Measurements from ENCODE around the gene TBC1D23. TPM values are rescaled to one million over a fixed set of nuclear protein-coding genes. Genes with fewer than 3 reads are reported as not detected.
A peak's percentile ranks its signal among the peaks of the same experiment; 100 is the strongest.

TBC1D23 gene
- total and polyA plus RNA-seq, 9 of the 15 experiments (the other 6 are each of a cell fraction or from before 2014, with no cell fraction given), result 23.4 to 85.8 (median 43.7) TPM

DNA sequence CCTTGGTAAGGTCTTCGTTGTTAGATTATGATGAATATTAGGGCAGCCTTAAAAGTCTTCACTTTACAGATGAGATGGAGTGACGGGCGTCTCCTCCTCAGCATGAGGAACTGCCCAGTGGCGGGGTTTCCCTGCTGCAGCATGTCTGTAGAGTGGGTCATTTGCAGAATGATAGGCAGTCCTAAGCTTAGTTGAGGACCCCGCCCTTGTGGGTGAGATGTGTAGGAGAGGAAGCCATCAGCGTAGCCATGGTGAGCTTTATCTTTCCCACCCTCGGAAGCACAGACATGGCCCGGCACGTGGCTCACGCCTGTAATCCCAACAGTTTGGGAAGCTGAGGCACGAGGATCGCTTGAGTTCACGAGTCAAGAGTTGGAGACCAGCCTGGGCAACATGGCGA lies 74.6 kb downstream of the TBC1D23 start (continued):
- no peak for TF ChIP-seq ZNF518B (CRISPR knock-in tag; IDR thresholded peaks at IDR 0.05)
- 0 out of 2 replicates have a peak, but pooled peaks have one; percentile 32 for TF ChIP-seq ELF2 (CRISPR knock-in tag; IDR thresholded peaks at IDR 0.05)
- TF ChIP-seq BCLAF1 (IDR thresholded peaks at IDR 0.05; ENCODE audit: borderline replicate concordance in 1 of 2, control insufficient read depth in 1 of 2, low read depth in 2 of 2, low read length in 1 of 2), result no peak
- TF ChIP-seq NFE2L1 (tag; IDR thresholded peaks at IDR 0.05; ENCODE audit: borderline replicate concordance, low read depth), result no peak
- TF ChIP-seq, protein P1, sequence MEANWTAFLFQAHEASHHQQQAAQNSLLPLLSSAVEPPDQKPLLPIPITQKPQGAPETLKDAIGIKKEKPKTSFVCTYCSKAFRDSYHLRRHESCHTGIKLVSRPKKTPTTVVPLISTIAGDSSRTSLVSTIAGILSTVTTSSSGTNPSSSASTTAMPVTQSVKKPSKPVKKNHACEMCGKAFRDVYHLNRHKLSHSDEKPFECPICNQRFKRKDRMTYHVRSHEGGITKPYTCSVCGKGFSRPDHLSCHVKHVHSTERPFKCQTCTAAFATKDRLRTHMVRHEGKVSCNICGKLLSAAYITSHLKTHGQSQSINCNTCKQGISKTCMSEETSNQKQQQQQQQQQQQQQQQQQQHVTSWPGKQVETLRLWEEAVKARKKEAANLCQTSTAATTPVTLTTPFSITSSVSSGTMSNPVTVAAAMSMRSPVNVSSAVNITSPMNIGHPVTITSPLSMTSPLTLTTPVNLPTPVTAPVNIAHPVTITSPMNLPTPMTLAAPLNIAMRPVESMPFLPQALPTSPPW (CRISPR knock-in tag; IDR thresholded peaks at IDR 0.05), result no peak
- TF ChIP-seq, protein P2, sequence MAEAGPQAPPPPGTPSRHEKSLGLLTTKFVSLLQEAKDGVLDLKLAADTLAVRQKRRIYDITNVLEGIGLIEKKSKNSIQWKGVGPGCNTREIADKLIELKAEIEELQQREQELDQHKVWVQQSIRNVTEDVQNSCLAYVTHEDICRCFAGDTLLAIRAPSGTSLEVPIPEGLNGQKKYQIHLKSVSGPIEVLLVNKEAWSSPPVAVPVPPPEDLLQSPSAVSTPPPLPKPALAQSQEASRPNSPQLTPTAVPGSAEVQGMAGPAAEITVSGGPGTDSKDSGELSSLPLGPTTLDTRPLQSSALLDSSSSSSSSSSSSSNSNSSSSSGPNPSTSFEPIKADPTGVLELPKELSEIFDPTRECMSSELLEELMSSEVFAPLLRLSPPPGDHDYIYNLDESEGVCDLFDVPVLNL (CRISPR knock-in tag; IDR thresholded peaks at IDR 0.05; ENCODE audit: low read depth), result no peak
- TF ChIP-seq EP400 (IDR thresholded peaks at IDR 0.05), result peak; percentile 55; the same call in 1 of the 2 replicates
- TF ChIP-seq, protein P3, sequence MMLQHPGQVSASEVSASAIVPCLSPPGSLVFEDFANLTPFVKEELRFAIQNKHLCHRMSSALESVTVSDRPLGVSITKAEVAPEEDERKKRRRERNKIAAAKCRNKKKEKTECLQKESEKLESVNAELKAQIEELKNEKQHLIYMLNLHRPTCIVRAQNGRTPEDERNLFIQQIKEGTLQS (IDR thresholded peaks at IDR 0.05), result no peak
- TF ChIP-seq, protein P3 (CRISPR knock-in tag; conservative IDR thresholded peaks at IDR 0.05), result no peak
- TF ChIP-seq ZNF165 (CRISPR knock-in tag; IDR thresholded peaks at IDR 0.05; ENCODE audit: borderline replicate concordance), result no peak
- TF ChIP-seq CXXC5 (CRISPR knock-in tag; IDR thresholded peaks at IDR 0.05), result peak; percentile 60
- 0 out of 2 replicates have a peak, but pooled peaks have one; percentile 25 for TF ChIP-seq POLR2AphosphoS5 (IDR thresholded peaks at IDR 0.05; ENCODE audit: control insufficient read depth, insufficient read depth, low read depth, low read length)
- no peak for TF ChIP-seq CHD1 (IDR thresholded peaks at IDR 0.05; ENCODE audit: low read length)
- no peak for TF ChIP-seq HEY1 (CRISPR knock-in tag; IDR thresholded peaks at IDR 0.05; ENCODE audit: borderline replicate concordance)
- no peak for TF ChIP-seq KDM2B (CRISPR knock-in tag; IDR thresholded peaks at IDR 0.05)
- no peak for TF ChIP-seq TBL1XR1 (IDR thresholded peaks at IDR 0.05; ENCODE audit: low read length in 2 of 2)
- no peak for TF ChIP-seq ZNF197 (CRISPR knock-in tag; IDR thresholded peaks at IDR 0.05; ENCODE audit: low read depth)

Measured in K562 (cell line).